H9 (cell line): Measurements from ENCODE around the gene ITPR1. TPM values are rescaled to one million over a fixed set of nuclear protein-coding genes. Genes with fewer than 3 reads are reported as not detected.

Experiments
- DNase-seq: peaks from one replicate; pipeline ENCODE4 v3.0.0-alpha.2; 2017
- H2AFZ ChIP-seq: one replicate; pipeline ENCODE4 v1.6.1; 2013; ENCODE audit warnings: mild to moderate bottlenecking, low read length, control low read depth, moderate library complexity
- H2AK5ac ChIP-seq: 2 replicates; pipeline ENCODE4 v1.6.1; 2013; ENCODE audit warnings: low read length, control low read depth, mixed read lengths; ENCODE audit not compliant: insufficient read length
- H2BK120ac ChIP-seq: one replicate; pipeline ENCODE4 v1.6.1; 2013; ENCODE audit warnings: low read depth, mild to moderate bottlenecking, low read length, control low read depth, inconsistent platforms; ENCODE audit not compliant: poor library complexity, severe bottlenecking
- H2BK12ac ChIP-seq: 2 replicates; pipeline ENCODE4 v1.6.1; 2013; ENCODE audit warnings: low read length, control low read depth, mixed read lengths, low read depth; ENCODE audit not compliant: insufficient read length
- H2BK15ac ChIP-seq: 2 replicates; pipeline ENCODE4 v1.6.1; 2013; ENCODE audit warnings: low read depth, low read length, control low read depth
- H2BK20ac ChIP-seq: one replicate; pipeline ENCODE4 v1.6.1; 2013; ENCODE audit warnings: low read depth, mild to moderate bottlenecking, low read length, control low read depth, inconsistent platforms; ENCODE audit not compliant: poor library complexity, severe bottlenecking
- H2BK5ac ChIP-seq: 2 replicates; pipeline ENCODE4 v1.6.1; 2013; ENCODE audit warnings: low read length, control low read depth, mixed read lengths; ENCODE audit not compliant: insufficient read length
- H3K14ac ChIP-seq: 2 replicates; pipeline ENCODE4 v1.6.1; 2013; ENCODE audit warnings: low read length, control low read depth; ENCODE audit not compliant: insufficient read depth
- H3K18ac ChIP-seq: 2 replicates; pipeline ENCODE4 v1.6.1; 2013; ENCODE audit warnings: low read depth, mild to moderate bottlenecking, mixed read lengths, low read length, control low read depth; ENCODE audit not compliant: insufficient read length
- H3K23ac ChIP-seq: 2 replicates; pipeline ENCODE4 v1.6.1; 2013; ENCODE audit warnings: low read length, control low read depth, mixed read lengths, low read depth; ENCODE audit not compliant: insufficient read length
- H3K23me2 ChIP-seq: 2 replicates; pipeline ENCODE4 v1.6.1; 2013; ENCODE audit warnings: low read depth, mild to moderate bottlenecking, mixed read lengths, low read length, control low read depth; ENCODE audit not compliant: insufficient read length, poor library complexity, severe bottlenecking
- H3K27ac ChIP-seq: 2 replicates; pipeline ENCODE4 v1.5.1; 2013; ENCODE audit warnings: low read length, control low read depth, mixed read lengths, low read depth; ENCODE audit not compliant: insufficient read length
- H3K27me3 ChIP-seq: 2 replicates; pipeline ENCODE4 v1.6.1; 2013; ENCODE audit warnings: low read length, control low read depth, inconsistent platforms; ENCODE audit not compliant: insufficient read depth
- H3K4ac ChIP-seq: 2 replicates; pipeline ENCODE4 v1.6.1; 2013; ENCODE audit warnings: low read depth, mild to moderate bottlenecking, control low read depth, inconsistent platforms, low read length, moderate library complexity
- H3K4me1 ChIP-seq: 2 replicates; pipeline ENCODE4 v1.6.1; 2013; ENCODE audit warnings: low read length, control low read depth, inconsistent platforms; ENCODE audit not compliant: insufficient read depth
- H3K4me2 ChIP-seq: 2 replicates; pipeline ENCODE4 v1.6.1; 2013; ENCODE audit warnings: low read length, control low read depth, mixed read lengths; ENCODE audit not compliant: insufficient read length, insufficient read depth
- H3K56ac ChIP-seq: 2 replicates; pipeline ENCODE4 v1.6.1; 2013; ENCODE audit warnings: low read depth, mild to moderate bottlenecking, mixed read lengths, low read length, control low read depth; ENCODE audit not compliant: insufficient read length
- H3K79me1 ChIP-seq: 2 replicates; pipeline ENCODE4 v1.6.1; 2013; ENCODE audit warnings: low read depth, mild to moderate bottlenecking, moderate library complexity, low read length, control low read depth, inconsistent platforms; ENCODE audit not compliant: insufficient read depth, poor library complexity, severe bottlenecking
- H3K79me2 ChIP-seq: 2 replicates; pipeline ENCODE4 v1.6.1; 2013; ENCODE audit warnings: low read length, control low read depth, inconsistent platforms; ENCODE audit not compliant: insufficient read depth
- H3K9ac ChIP-seq: 2 replicates; pipeline ENCODE4 v1.6.1; 2013; ENCODE audit warnings: low read length, control low read depth, mixed read lengths; ENCODE audit not compliant: insufficient read length; ENCODE audit errors: extremely low read depth
- H3K9me3 ChIP-seq: one replicate; pipeline ENCODE4 v1.6.1; 2013; ENCODE audit warnings: low read depth, low read length, inconsistent platforms; ENCODE audit not compliant: control insufficient read depth
- H3T11ph ChIP-seq: one replicate; pipeline ENCODE4 v1.6.1; 2013; ENCODE audit warnings: mild to moderate bottlenecking, low read length, control low read depth, inconsistent platforms
- H4K20me1 ChIP-seq: one replicate; pipeline ENCODE4 v1.6.1; 2013; ENCODE audit not compliant: control insufficient read depth, insufficient read length, insufficient read depth
- H4K5ac ChIP-seq: 2 replicates; pipeline ENCODE4 v1.6.1; 2013; ENCODE audit warnings: low read depth, mild to moderate bottlenecking, mixed read lengths, low read length, control low read depth; ENCODE audit not compliant: insufficient read length
- H4K8ac ChIP-seq: replicated peaks from 2 replicates; pipeline ENCODE4 v1.6.1; 2013; ENCODE audit warnings: low read length, control low read depth, mixed read lengths, low read depth; ENCODE audit not compliant: insufficient read length
- H4K91ac ChIP-seq: 2 replicates; pipeline ENCODE4 v1.6.1; 2013; ENCODE audit warnings: low read depth, mild to moderate bottlenecking, moderate library complexity, mixed read lengths, low read length, control low read depth; ENCODE audit not compliant: insufficient read length
- H3K27ac Mint-ChIP-seq, 3 experiments: 2 replicates in 2 of 3; 3 replicates in 1 of 3; pipeline ENCODE4 v1.8.0; 2020 to 2021; ENCODE audit warnings: mixed read lengths in 3 of 3, mild to moderate bottlenecking in 1 of 3, moderate library complexity in 1 of 3
- H3K27me3 Mint-ChIP-seq: 2 replicates; pipeline ENCODE4 v1.8.0; 2021; ENCODE audit warnings: low read depth, mild to moderate bottlenecking, moderate library complexity, mixed read lengths
- H3K36me3 Mint-ChIP-seq, 3 experiments: 2 replicates in 2 of 3; 3 replicates in 1 of 3; pipeline ENCODE4 v1.8.0; 2020 to 2021; ENCODE audit warnings: low read depth in 3 of 3, mixed read lengths in 3 of 3; ENCODE audit not compliant: insufficient read depth in 1 of 3
- H3K4me1 Mint-ChIP-seq, 2 experiments: 2 replicates each; pipeline ENCODE4 v1.8.0; 2020; ENCODE audit warnings: mixed read lengths in 2 of 2
- H3K4me3 Mint-ChIP-seq, 2 experiments: 2 replicates in 1 of 2; 3 replicates in 1 of 2; pipeline ENCODE4 v1.8.0; 2020 to 2021; ENCODE audit warnings: mild to moderate bottlenecking in 2 of 2, mixed read lengths in 2 of 2, moderate library complexity in 1 of 2
- H3K9me3 Mint-ChIP-seq, 2 experiments: 2 replicates in 1 of 2; 3 replicates in 1 of 2; pipeline ENCODE4 v1.8.0; 2020; ENCODE audit warnings: mild to moderate bottlenecking in 2 of 2, mixed read lengths in 2 of 2, moderate library complexity in 1 of 2
- WGBS: extraction: QIAGEN DNeasy Blood & Tissue Kit; methylation state at CpG from one replicate; pipeline ENCODE4 v1.1.7; 2013; ENCODE audit warnings: missing lambda C conversion rate, low lambda C conversion rate, mixed read lengths; ENCODE audit not compliant: insufficient read length; ENCODE audit errors: extremely low coverage; 5-methylcytosine and 5-hydroxymethylcytosine counted together
- total RNA-seq: library from RNA; stranded (reverse); gene quantifications from 2 replicates; pipeline ENCODE4 v1.2.1, GENCODE V29; 2021
- TF ChIP-seq, protein P1 (sequence below): fragments of 200-600 bp; sonication (generic); conservative IDR thresholded peaks from 3 replicates; pipeline ENCODE4 v1.8.0; 2021; ENCODE audit warnings: antibody characterized with exemption, mild to moderate bottlenecking

The ITPR1 gene
- total RNA-seq, 1 experiment from 2014 or later = 4.2 TPM

DNA sequence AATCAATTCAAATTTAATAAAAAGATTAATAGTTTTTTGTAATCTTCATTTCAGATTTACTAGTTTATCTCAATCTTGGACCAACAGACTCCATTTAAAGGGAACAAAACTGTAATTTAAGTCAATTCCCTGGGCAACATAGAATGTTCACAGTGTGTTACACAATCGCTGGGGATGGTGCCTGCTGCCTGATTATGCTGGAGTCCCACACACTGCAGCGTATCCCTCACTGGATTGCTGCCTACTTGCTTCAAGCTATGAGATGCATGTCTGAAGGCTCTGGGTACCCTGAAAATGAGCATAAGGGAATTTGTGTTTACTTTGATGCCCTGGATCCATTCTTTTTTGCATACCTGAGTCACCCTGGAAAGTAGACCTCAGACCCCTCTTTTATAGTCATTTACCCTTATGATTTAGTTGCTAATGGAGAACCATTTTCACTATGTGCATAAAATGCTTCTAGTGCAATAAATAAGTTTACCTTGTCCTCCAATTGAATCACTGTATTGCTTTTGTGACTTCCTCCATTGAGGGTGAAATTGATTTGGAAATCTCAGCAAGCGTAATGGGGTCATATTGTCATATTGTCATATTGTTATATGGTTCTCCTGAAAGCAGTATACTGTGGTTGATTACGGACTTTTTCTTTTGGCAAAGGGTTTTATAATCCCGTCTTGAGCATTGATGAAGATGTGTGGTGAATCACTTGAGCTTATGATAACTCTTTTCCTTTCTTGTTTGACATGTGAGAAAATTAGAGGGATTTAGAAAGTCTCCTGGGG is 35.9 kb downstream of the ITPR1 start:
- no peak overlapping the region for H2BK15ac ChIP-seq
- H4K5ac ChIP-seq = no peak overlapping the region
- no peak overlapping the region for H3K56ac ChIP-seq
- no peak overlapping the region for H2AK5ac ChIP-seq
- no peaks in the 10 kb centered on the region for H3K79me1 ChIP-seq
- DNase-seq = no peak
- H3K14ac ChIP-seq = no peak overlapping the region
- no peak overlapping the region for H4K91ac ChIP-seq
- Mint-ChIP-seq H3K4me3 (no peak overlapping the region), H3K4me1 (peaks cover 8 to 17% of the 10 kb centered on the region in 2 experiments), H3K36me3 (no peaks in the 10 kb centered on the region), H3K27me3 (no peaks in the 10 kb centered on the region; the same call in 1 of the 2 replicates), H3K27ac (no peak overlapping the region), H3K9me3 (no peaks in the 10 kb centered on the region)
- no peak overlapping the region for H3K18ac ChIP-seq
- H2BK120ac ChIP-seq = no peak overlapping the region
- no peak overlapping the region for H2BK12ac ChIP-seq
- no peak overlapping the region for H3K23ac ChIP-seq
- no peaks in the 10 kb centered on the region for H3K79me2 ChIP-seq
- no peak overlapping the region for H3K4me2 ChIP-seq
- TF ChIP-seq, protein P1, sequence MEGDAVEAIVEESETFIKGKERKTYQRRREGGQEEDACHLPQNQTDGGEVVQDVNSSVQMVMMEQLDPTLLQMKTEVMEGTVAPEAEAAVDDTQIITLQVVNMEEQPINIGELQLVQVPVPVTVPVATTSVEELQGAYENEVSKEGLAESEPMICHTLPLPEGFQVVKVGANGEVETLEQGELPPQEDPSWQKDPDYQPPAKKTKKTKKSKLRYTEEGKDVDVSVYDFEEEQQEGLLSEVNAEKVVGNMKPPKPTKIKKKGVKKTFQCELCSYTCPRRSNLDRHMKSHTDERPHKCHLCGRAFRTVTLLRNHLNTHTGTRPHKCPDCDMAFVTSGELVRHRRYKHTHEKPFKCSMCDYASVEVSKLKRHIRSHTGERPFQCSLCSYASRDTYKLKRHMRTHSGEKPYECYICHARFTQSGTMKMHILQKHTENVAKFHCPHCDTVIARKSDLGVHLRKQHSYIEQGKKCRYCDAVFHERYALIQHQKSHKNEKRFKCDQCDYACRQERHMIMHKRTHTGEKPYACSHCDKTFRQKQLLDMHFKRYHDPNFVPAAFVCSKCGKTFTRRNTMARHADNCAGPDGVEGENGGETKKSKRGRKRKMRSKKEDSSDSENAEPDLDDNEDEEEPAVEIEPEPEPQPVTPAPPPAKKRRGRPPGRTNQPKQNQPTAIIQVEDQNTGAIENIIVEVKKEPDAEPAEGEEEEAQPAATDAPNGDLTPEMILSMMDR = no peak
- H3K27me3 ChIP-seq = no peaks in the 10 kb centered on the region
- no peak overlapping the region for H3K4ac ChIP-seq
- no peaks in the 10 kb centered on the region; the same call in 1 of the 2 replicates for H3K4me1 ChIP-seq
- H2BK20ac ChIP-seq = no peak overlapping the region
- no peak overlapping the region for H3K9ac ChIP-seq
- H3K23me2 ChIP-seq = no peaks in the 10 kb centered on the region
- no peak overlapping the region for H4K8ac ChIP-seq
- no peaks in the 10 kb centered on the region for H4K20me1 ChIP-seq
- H2BK5ac ChIP-seq = no peak overlapping the region
- H2AFZ ChIP-seq = no peak overlapping the region
- H3K9me3 ChIP-seq = no peaks in the 10 kb centered on the region
- WGBS = no CpG with 5 or more reads among the region's 5 CpGs
- no peak overlapping the region for H3K27ac ChIP-seq
- H3T11ph ChIP-seq = no peak overlapping the region
